ENCODE results near the gene GNAQ. TPM values are rescaled to one million over a fixed set of nuclear protein-coding genes. Genes with fewer than 3 reads are reported as not detected.

Gene GNAQ
- total RNA-seq, 2 donors from 2014 or later, result 13.4 to 17.8 TPM

- no peak overlapping the region for H3K27ac ChIP-seq
- H3K27me3 ChIP-seq, result no peaks in the 10 kb centered on the region
- H3K4me3 ChIP-seq, result no peak overlapping the region
- DNase-seq (ENCODE audit: low spot score), result no peak
- peaks cover 0 to 6% of the 10 kb centered on the region in 2 donors for H3K4me1 ChIP-seq
- H3K9me3 ChIP-seq, result no peaks in the 10 kb centered on the region
- H3K36me3 ChIP-seq, result no peaks in the 10 kb centered on the region
- no peak for TF ChIP-seq CTCF (IDR thresholded peaks at IDR 0.05)
Observed at GRCh38 chr9:77877976-77878375, 153.6 kb downstream of the GNAQ start.

GRCh38 chr9:77876590-77876989, 155.0 kb downstream of the GNAQ start:
- DNase-seq (ENCODE audit: low spot score), result no peak
- Histone ChIP-seq H3K36me3 (no peaks in the 10 kb centered on the region), H3K27me3 (no peaks in the 10 kb centered on the region), H3K4me3 (no peak overlapping the region), H3K27ac (no peak overlapping the region), H3K9me3 (no peaks in the 10 kb centered on the region), H3K4me1 (peaks cover 0 to 6% of the 10 kb centered on the region in 2 donors)
- no peak for TF ChIP-seq CTCF (IDR thresholded peaks at IDR 0.05)

GRCh38 chr9:77876091-77876490, 155.5 kb downstream of the GNAQ start:
- no peak for TF ChIP-seq CTCF (IDR thresholded peaks at IDR 0.05)

GRCh38 chr9:77872863-77873262, 158.7 kb downstream of the GNAQ start:
- Histone ChIP-seq H3K4me3 (no peak overlapping the region), H3K27ac (no peak overlapping the region), H3K36me3 (no peaks in the 10 kb centered on the region), H3K27me3 (no peaks in the 10 kb centered on the region), H3K9me3 (no peaks in the 10 kb centered on the region), H3K4me1 (peaks cover 0 to 6% of the 10 kb centered on the region in 2 donors)
- no peak for DNase-seq (ENCODE audit: low spot score)
- no peak for TF ChIP-seq CTCF (IDR thresholded peaks at IDR 0.05)

More at GRCh38 chr9:77876091-77876490, 155.5 kb downstream of the GNAQ start:
- no peak overlapping the region for H3K4me3 ChIP-seq
- H3K27me3 ChIP-seq, result no peaks in the 10 kb centered on the region
- no peak for DNase-seq (ENCODE audit: low spot score)
- no peaks in the 10 kb centered on the region for H3K9me3 ChIP-seq
- H3K36me3 ChIP-seq, result no peaks in the 10 kb centered on the region
- H3K27ac ChIP-seq, result no peak overlapping the region
- peaks cover 0 to 6% of the 10 kb centered on the region in 2 donors for H3K4me1 ChIP-seq

- H3K4me3 ChIP-seq, result no peak overlapping the region
- H3K27ac ChIP-seq, result no peak overlapping the region
- no peak for DNase-seq (ENCODE audit: low spot score)
- H3K4me1 ChIP-seq, result peaks cover 0 to 6% of the 10 kb centered on the region in 2 donors
- no peaks in the 10 kb centered on the region for H3K27me3 ChIP-seq
- no peaks in the 10 kb centered on the region for H3K9me3 ChIP-seq
- no peaks in the 10 kb centered on the region for H3K36me3 ChIP-seq
- no peak for TF ChIP-seq CTCF (IDR thresholded peaks at IDR 0.05)
Observed at GRCh38 chr9:77872177-77872576, 159.4 kb downstream of the GNAQ start.

- Histone ChIP-seq H3K4me3 (no peak overlapping the region), H3K27me3 (no peaks in the 10 kb centered on the region), H3K27ac (no peak overlapping the region), H3K36me3 (no peaks in the 10 kb centered on the region), H3K9me3 (no peaks in the 10 kb centered on the region), H3K4me1 (peaks cover 0 to 4% of the 10 kb centered on the region in 2 donors)
- no peak for DNase-seq (ENCODE audit: low spot score)
- no peak for TF ChIP-seq CTCF (IDR thresholded peaks at IDR 0.05)
Observed at GRCh38 chr9:77871483-77871882, 160.1 kb downstream of the GNAQ start.
